MM.1S (cell line): ENCODE measurements around the gene PRKAG2.

Experiments used
- DNase-seq: peaks from one replicate; pipeline ENCODE4 v3.0.0-alpha.2; 2015
- H2AFZ ChIP-seq: fragments of 300-600 bp; sonication (generic); 2 replicates; pipeline ENCODE4 v1.6.0; 2016; ENCODE audit warnings: antibody characterized with exemption, low read length
- H3F3A ChIP-seq: fragments of 300-600 bp; sonication (generic); 2 replicates; pipeline ENCODE4 v1.6.1; 2016; ENCODE audit warnings: mild to moderate bottlenecking, antibody characterized with exemption, low read length, moderate library complexity, mixed read lengths; ENCODE audit not compliant: insufficient read depth
- H3K27ac ChIP-seq: fragments of 300-600 bp; sonication (generic); 2 replicates; pipeline ENCODE4 v1.5.1; 2016; ENCODE audit warnings: mild to moderate bottlenecking, low read length
- H3K27me3 ChIP-seq: fragments of 300-600 bp; sonication (generic); replicated peaks from 2 replicates; pipeline ENCODE4 v1.6.0; 2016; ENCODE audit warnings: low read length; ENCODE audit not compliant: insufficient read depth
- H3K36me3 ChIP-seq: fragments of 300-600 bp; sonication (generic); replicated peaks from 2 replicates; pipeline ENCODE4 v1.6.1; 2016; ENCODE audit warnings: mild to moderate bottlenecking, low read length, mixed read lengths; ENCODE audit not compliant: insufficient read depth
- H3K4me1 ChIP-seq: fragments of 300-600 bp; sonication (generic); 2 replicates; pipeline ENCODE4 v1.6.1; 2016; ENCODE audit warnings: low read length, mixed read lengths
- H3K4me2 ChIP-seq: fragments of 300-600 bp; sonication (generic); 2 replicates; pipeline ENCODE4 v1.6.0; 2016; ENCODE audit warnings: low read depth, low read length
- H3K4me3 ChIP-seq: fragments of 300-600 bp; sonication (generic); 2 replicates; pipeline ENCODE4 v1.5.1; 2016; ENCODE audit warnings: low read length, mixed read lengths
- H3K79me2 ChIP-seq: fragments of 300-600 bp; sonication (generic); 2 replicates; pipeline ENCODE4 v1.6.1; 2016; ENCODE audit warnings: mixed run types, low read length, mixed read lengths
- H3K9ac ChIP-seq: fragments of 300-600 bp; sonication (generic); 2 replicates; pipeline ENCODE4 v1.6.1; 2016; ENCODE audit warnings: low read length, mixed read lengths
- H3K9me2 ChIP-seq: fragments of 300-600 bp; sonication (generic); replicated peaks from 2 replicates; pipeline ENCODE4 v1.6.1; 2016; ENCODE audit warnings: mild to moderate bottlenecking, low read length, mixed read lengths; ENCODE audit not compliant: insufficient read depth
- H3K9me3 ChIP-seq: fragments of 300-600 bp; sonication (generic); replicated peaks from 2 replicates; pipeline ENCODE4 v1.6.1; 2016; ENCODE audit warnings: mild to moderate bottlenecking, low read length, mixed read lengths; ENCODE audit not compliant: insufficient read depth
- H4K20me1 ChIP-seq: fragments of 300-600 bp; sonication (generic); 2 replicates; pipeline ENCODE4 v1.6.1; 2016; ENCODE audit warnings: mild to moderate bottlenecking, low read length, moderate library complexity, mixed read lengths; ENCODE audit not compliant: insufficient read depth
- CTCF ChIP-seq: fragments of 300-600 bp; sonication (generic); IDR thresholded peaks from 2 replicates; pipeline ENCODE4 v1.5.1; 2016; ENCODE audit warnings: antibody characterized with exemption, low read length, mixed read lengths
- EZH2 ChIP-seq: fragments of 300-600 bp; sonication (generic); optimal IDR thresholded peaks from 2 replicates; pipeline ENCODE3; 2017; ENCODE audit warnings: low read depth, mild to moderate bottlenecking, antibody characterized with exemption, low read length, mixed read lengths
- EZH2phosphoT487 ChIP-seq: fragments of 300-600 bp; sonication (generic); IDR thresholded peaks from 2 replicates; pipeline ENCODE4 v1.6.1; 2018; ENCODE audit warnings: antibody characterized with exemption, low read length

The PRKAG2 gene

GRCh38 chr7:151740081-151740851, 136.6 kb downstream of the PRKAG2 start:
- H3K36me3 ChIP-seq = no peaks in the 10 kb centered on the region
- no peak overlapping the region for H3K4me3 ChIP-seq
- H2AFZ ChIP-seq = no peak overlapping the region
- H4K20me1 ChIP-seq = no peaks in the 10 kb centered on the region
- TF ChIP-seq EZH2 (no peak), CTCF (no peak), EZH2phosphoT487 (no peak)
- H3K9ac ChIP-seq = no peak overlapping the region
- no peaks in the 10 kb centered on the region for H3K9me2 ChIP-seq
- no peak overlapping the region for H3K27ac ChIP-seq
- H3F3A ChIP-seq = no peaks in the 10 kb centered on the region
- no peaks in the 10 kb centered on the region for H3K79me2 ChIP-seq
- H3K27me3 ChIP-seq = peaks cover 73% of the 10 kb centered on the region
- H3K9me3 ChIP-seq = no peaks in the 10 kb centered on the region
- no peak for DNase-seq
- H3K4me1 ChIP-seq = no peaks in the 10 kb centered on the region
- H3K4me2 ChIP-seq = no peak overlapping the region

GRCh38 chr7:151738925-151739324, 138.0 kb downstream of the PRKAG2 start:
- DNase-seq = no peak
- no peak overlapping the region for H2AFZ ChIP-seq
- no peaks in the 10 kb centered on the region for H4K20me1 ChIP-seq
- no peak overlapping the region for H3K4me2 ChIP-seq
- H3K79me2 ChIP-seq = no peaks in the 10 kb centered on the region
- H3K27ac ChIP-seq = no peak overlapping the region
- H3K9me3 ChIP-seq = no peaks in the 10 kb centered on the region
- no peak overlapping the region for H3K9ac ChIP-seq
- H3F3A ChIP-seq = no peaks in the 10 kb centered on the region
- H3K4me3 ChIP-seq = no peak overlapping the region
- peaks cover 65% of the 10 kb centered on the region for H3K27me3 ChIP-seq
- no peaks in the 10 kb centered on the region for H3K36me3 ChIP-seq
- TF ChIP-seq EZH2 = no peak
- TF ChIP-seq CTCF = no peak
- no peak for TF ChIP-seq EZH2phosphoT487
- no peaks in the 10 kb centered on the region for H3K9me2 ChIP-seq
- H3K4me1 ChIP-seq = no peaks in the 10 kb centered on the region

DNA sequence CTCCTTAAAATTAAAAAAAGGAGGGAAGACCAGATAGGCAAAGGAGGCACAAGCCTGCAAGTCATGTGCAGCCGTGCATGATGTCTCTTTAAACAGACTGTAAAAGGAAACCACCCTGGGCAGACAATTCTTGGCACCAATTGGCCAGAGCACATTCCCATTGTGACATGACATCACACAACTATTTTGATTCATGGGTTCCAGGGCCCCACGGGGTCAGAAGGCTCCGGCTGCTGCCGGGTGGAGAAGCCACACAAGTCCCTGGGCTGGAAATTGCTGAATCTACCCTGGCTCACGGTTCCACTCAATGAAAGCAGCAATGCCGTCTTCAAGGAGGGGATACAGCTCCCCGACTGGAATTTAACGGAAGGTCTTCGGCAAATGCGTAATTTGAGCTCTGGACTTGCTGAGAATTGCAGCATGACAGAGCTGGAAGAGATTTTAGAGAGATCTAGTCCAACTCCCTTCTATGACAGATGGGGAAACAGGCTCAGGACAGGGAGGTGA, 140.5 kb downstream of the PRKAG2 start:
- Histone ChIP-seq H3K36me3 (no peaks in the 10 kb centered on the region), H4K20me1 (no peaks in the 10 kb centered on the region), H3K79me2 (no peaks in the 10 kb centered on the region), H2AFZ (no peak overlapping the region), H3K4me2 (no peak overlapping the region), H3K9ac (no peak overlapping the region), H3K4me1 (no peaks in the 10 kb centered on the region), H3K4me3 (no peak overlapping the region), H3K9me2 (no peaks in the 10 kb centered on the region), H3K27me3 (peaks cover 48% of the 10 kb centered on the region), H3K27ac (no peak overlapping the region), H3K9me3 (no peaks in the 10 kb centered on the region), H3F3A (no peaks in the 10 kb centered on the region)
- no peak for DNase-seq
- TF ChIP-seq EZH2phosphoT487 (no peak), CTCF (no peak), EZH2 (no peak)
